ENCODE results near the gene PDILT.
"Not testable (repeated sequence)": the region's sequence is repeated elsewhere in the genome, so short reads cannot be mapped to it uniquely, and the experiment has no call there.

The PDILT gene

GRCh38 chr16:20427401-20427797 lies 22.9 kb upstream of the PDILT start:
- H3K9me3 ChIP-seq (ENCODE audit: insufficient read depth, low read depth, low read length); H3K27ac ChIP-seq (ENCODE audit: low read depth, low read length); H3K9ac ChIP-seq (ENCODE audit: low read depth, low read length); H3K4me1 ChIP-seq (ENCODE audit: insufficient read depth, low read length); H3K27me3 ChIP-seq (ENCODE audit: insufficient read depth, low read length); H3K36me3 ChIP-seq (ENCODE audit: insufficient read depth, low read length); H3K4me3 ChIP-seq (ENCODE audit: low read length): not testable (repeated sequence)
- 91% methylated on average over 2 of the region's 2 CpGs for WGBS

DNA sequence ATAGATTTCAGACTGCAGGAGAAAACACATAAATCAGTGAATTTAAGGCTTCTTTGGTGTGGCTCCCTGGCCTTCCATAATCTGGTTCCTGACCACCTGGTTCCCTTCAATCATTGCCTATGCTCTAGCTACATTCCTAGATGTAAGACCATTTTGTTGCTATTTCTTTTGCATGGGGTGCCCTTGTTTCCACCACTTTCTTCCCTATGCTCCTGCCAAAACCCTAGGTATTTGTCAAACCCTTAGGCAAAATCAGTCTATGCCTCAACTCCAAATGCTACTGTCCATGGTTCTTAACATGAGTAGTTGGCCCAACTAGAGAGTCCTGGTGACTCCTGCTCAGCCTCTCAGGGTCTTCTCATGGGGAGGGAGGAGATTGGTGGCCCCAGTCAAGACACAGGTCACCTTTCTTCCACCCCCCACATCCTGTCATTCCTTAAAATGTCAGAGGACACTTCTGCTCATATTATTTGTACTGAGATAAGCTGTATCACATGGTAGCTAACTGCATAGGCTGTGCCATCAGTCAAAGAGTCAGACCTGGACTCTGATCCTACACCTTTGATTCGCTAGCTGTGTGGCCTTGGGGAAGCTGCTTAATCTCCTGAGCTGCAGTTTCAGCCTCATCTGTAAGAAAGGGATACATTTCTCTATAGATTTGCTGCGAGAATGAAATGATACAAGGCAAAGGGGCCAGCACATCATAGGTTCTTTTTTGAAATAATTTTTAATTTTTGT lies 19.8 kb upstream of the PDILT start:
- Histone ChIP-seq H3K27me3 (ENCODE audit: insufficient read depth, low read length) (no peaks in the 10 kb centered on the region), H3K4me3 (ENCODE audit: low read length) (no peak overlapping the region), H3K9me3 (ENCODE audit: insufficient read depth, low read depth, low read length) (no peaks in the 10 kb centered on the region), H3K4me1 (ENCODE audit: insufficient read depth, low read length) (no peaks in the 10 kb centered on the region), H3K9ac (ENCODE audit: low read depth, low read length) (no peak overlapping the region), H3K27ac (ENCODE audit: low read depth, low read length) (no peak overlapping the region), H3K36me3 (ENCODE audit: insufficient read depth, low read length) (no peaks in the 10 kb centered on the region)
- WGBS = 88% methylated on average over 2 of the region's 2 CpGs

DNA sequence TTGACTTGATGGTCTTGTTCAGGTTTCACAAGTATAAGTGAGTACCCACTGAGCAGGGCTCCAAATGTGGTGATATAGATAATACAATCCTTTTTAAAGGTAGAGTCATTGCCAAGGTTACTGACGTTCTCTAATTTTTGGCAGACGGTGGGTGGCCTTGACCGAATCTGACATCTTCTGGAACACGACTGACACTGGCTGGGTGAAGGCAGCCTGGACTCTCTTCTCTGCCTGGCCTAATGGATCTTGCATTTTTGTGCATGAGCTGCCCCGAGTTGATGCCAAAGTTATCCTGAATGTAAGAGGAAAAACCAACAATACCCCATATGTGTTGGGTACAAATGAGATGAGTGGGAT lies 19.2 kb upstream of the PDILT start:
- not testable (repeated sequence) for H3K36me3 ChIP-seq (ENCODE audit: insufficient read depth, low read length); H3K9me3 ChIP-seq (ENCODE audit: insufficient read depth, low read depth, low read length); H3K27ac ChIP-seq (ENCODE audit: low read depth, low read length); H3K27me3 ChIP-seq (ENCODE audit: insufficient read depth, low read length); H3K4me3 ChIP-seq (ENCODE audit: low read length); H3K9ac ChIP-seq (ENCODE audit: low read depth, low read length); H3K4me1 ChIP-seq (ENCODE audit: insufficient read depth, low read length)
- 96% methylated on average over 5 of the region's 5 CpGs for WGBS

GRCh38 chr16:20421748-20422147 lies 17.2 kb upstream of the PDILT start:
- not testable (repeated sequence) for H3K4me1 ChIP-seq (ENCODE audit: insufficient read depth, low read length); H3K9ac ChIP-seq (ENCODE audit: low read depth, low read length); H3K4me3 ChIP-seq (ENCODE audit: low read length); H3K27me3 ChIP-seq (ENCODE audit: insufficient read depth, low read length); H3K27ac ChIP-seq (ENCODE audit: low read depth, low read length); H3K36me3 ChIP-seq (ENCODE audit: insufficient read depth, low read length); H3K9me3 ChIP-seq (ENCODE audit: insufficient read depth, low read depth, low read length)
- WGBS = 100% methylated on average over 1 of the region's 2 CpGs

DNA sequence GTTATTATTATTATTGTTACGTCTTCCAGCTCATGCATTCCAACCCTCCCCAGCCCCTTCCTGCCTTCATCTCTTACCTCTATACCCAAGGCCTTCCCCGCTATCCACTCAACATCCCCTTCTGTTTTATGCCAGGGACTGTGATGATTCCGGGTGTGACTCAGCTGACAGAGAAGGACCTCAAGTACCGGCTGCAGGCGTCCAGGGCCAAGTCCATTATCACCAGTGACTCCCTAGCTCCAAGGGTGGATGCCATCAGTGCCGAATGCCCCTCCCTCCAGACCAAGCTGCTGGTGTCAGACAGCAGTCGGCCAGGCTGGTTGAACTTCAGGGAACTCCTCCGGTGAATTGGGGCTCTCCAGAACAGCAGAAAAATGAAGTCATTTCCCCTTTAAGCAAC lies 14.6 kb upstream of the PDILT start:
- WGBS = 90% methylated on average over 8 of the region's 8 CpGs
- H3K36me3 ChIP-seq (ENCODE audit: insufficient read depth, low read length); H3K27ac ChIP-seq (ENCODE audit: low read depth, low read length); H3K4me1 ChIP-seq (ENCODE audit: insufficient read depth, low read length); H3K27me3 ChIP-seq (ENCODE audit: insufficient read depth, low read length); H3K4me3 ChIP-seq (ENCODE audit: low read length); H3K9me3 ChIP-seq (ENCODE audit: insufficient read depth, low read depth, low read length); H3K9ac ChIP-seq (ENCODE audit: low read depth, low read length): not testable (repeated sequence)

DNA sequence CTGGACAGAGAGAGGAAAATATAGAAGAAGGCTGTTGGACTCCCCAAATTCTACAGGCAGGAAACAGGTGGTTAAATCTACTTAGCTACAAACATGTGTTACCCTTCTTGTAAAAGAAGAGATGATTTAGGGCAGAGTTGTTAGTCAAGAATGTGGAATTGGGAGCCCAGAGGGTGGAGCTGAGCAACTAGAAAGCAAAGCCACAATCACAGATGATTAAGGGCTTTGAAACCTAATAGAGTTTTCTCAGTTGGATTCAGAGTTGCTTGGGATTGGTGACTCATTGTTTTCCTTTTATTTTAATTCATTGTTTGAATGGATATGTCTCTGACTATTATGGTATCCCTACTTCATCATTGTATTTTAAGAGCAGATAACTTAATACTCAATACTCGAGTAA lies 11.0 kb upstream of the PDILT start:
- no peaks in the 10 kb centered on the region for H3K36me3 ChIP-seq (ENCODE audit: insufficient read depth, low read length)
- H3K27me3 ChIP-seq (ENCODE audit: insufficient read depth, low read length) = no peaks in the 10 kb centered on the region
- no peak overlapping the region for H3K27ac ChIP-seq (ENCODE audit: low read depth, low read length)
- no peak overlapping the region for H3K9ac ChIP-seq (ENCODE audit: low read depth, low read length)
- no peaks in the 10 kb centered on the region for H3K9me3 ChIP-seq (ENCODE audit: insufficient read depth, low read depth, low read length)
- no peaks in the 10 kb centered on the region for H3K4me1 ChIP-seq (ENCODE audit: insufficient read depth, low read length)
- no CpG with 5 or more reads among the region's 1 CpG for WGBS
- no peak overlapping the region for H3K4me3 ChIP-seq (ENCODE audit: low read length)

DNA sequence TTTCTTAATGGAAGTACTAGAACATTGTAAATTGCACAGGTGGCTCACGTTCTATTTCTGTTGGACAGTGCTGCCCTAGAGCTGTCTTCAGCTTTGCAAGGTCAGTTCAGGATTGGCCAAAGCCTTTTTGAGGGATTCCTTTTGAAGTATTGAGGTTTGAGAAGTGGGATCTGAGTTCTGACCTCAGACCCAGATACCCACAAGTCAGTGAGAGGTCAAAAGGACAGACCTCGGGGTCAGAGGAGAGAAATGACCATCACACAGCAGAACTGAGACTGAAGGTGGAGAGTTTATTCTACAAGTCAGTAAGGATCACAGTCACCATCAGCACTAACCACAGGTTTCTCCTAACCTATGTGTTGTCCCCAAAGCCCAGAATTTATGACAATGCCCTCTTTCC lies 6.5 kb upstream of the PDILT start:
- Histone ChIP-seq H3K4me3 (ENCODE audit: low read length) (no peak overlapping the region), H3K9ac (ENCODE audit: low read depth, low read length) (no peak overlapping the region), H3K36me3 (ENCODE audit: insufficient read depth, low read length) (no peaks in the 10 kb centered on the region), H3K27me3 (ENCODE audit: insufficient read depth, low read length) (no peaks in the 10 kb centered on the region), H3K9me3 (ENCODE audit: insufficient read depth, low read depth, low read length) (no peaks in the 10 kb centered on the region), H3K4me1 (ENCODE audit: insufficient read depth, low read length) (no peaks in the 10 kb centered on the region), H3K27ac (ENCODE audit: low read depth, low read length) (no peak overlapping the region)
- 96% methylated on average over 2 of the region's 2 CpGs for WGBS

DNA sequence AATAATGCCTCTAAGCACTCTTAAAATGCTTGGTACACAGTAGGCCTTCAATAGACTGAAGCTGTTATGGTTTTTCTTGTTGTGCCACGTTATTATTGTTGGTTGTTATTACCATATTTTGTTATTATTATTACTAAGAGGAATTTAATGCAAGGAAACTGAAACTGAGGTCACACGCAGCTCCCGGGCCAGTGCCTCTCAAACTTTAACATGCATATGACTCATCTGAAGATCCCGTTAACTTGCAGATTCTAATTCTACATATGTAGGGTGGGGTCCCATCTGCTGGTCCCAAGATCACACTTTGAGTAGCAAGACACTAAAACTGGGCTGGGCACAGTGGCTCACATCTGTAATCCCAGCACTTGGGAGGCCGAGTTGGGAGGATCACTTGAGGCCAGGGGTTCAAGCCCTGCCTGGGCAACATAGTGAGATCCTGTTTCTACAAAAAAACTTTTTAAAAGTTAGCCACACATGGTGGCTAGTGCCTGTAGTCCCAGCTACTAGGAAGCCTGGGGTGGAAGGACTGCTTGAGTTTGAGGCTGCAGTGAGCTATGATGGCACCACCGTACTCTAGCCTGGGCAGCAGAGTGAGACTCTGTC lies 5.7 kb upstream of the PDILT start:
- Histone ChIP-seq H3K36me3 (ENCODE audit: insufficient read depth, low read length) (no peaks in the 10 kb centered on the region), H3K27me3 (ENCODE audit: insufficient read depth, low read length) (no peaks in the 10 kb centered on the region), H3K4me3 (ENCODE audit: low read length) (no peak overlapping the region), H3K27ac (ENCODE audit: low read depth, low read length) (no peak overlapping the region), H3K9me3 (ENCODE audit: insufficient read depth, low read depth, low read length) (no peaks in the 10 kb centered on the region), H3K9ac (ENCODE audit: low read depth, low read length) (no peak overlapping the region), H3K4me1 (ENCODE audit: insufficient read depth, low read length) (no peaks in the 10 kb centered on the region)
- 90% methylated on average over 6 of the region's 6 CpGs for WGBS

GRCh38 chr16:20409398-20410120 lies 5.0 kb upstream of the PDILT start, which contains the start of gene ACSM5:
Gene ACSM5, plus strand, starts transcription at chr16:20409534. Its CDS starts 1,951 bp downstream, at chr16:20411485.
- Histone ChIP-seq H3K27me3 (ENCODE audit: insufficient read depth, low read length) (no peaks in the 10 kb centered on the region), H3K9ac (ENCODE audit: low read depth, low read length) (no peak within 1 kb of the TSS), H3K4me1 (ENCODE audit: insufficient read depth, low read length) (no peaks in the 10 kb centered on the region), H3K36me3 (ENCODE audit: insufficient read depth, low read length) (no peaks in the 10 kb centered on the region), H3K4me3 (ENCODE audit: low read length) (no peak within 1 kb of the TSS), H3K27ac (ENCODE audit: low read depth, low read length) (peak within 1 kb of the TSS; percentile 58), H3K9me3 (ENCODE audit: insufficient read depth, low read depth, low read length) (no peaks in the 10 kb centered on the region)
- WGBS = 71% methylated on average over 6 of the region's 6 CpGs

- no peaks in the 10 kb centered on the region for H3K36me3 ChIP-seq (ENCODE audit: insufficient read depth, low read length)
- 95% methylated on average over 2 of the region's 2 CpGs for WGBS
- H3K4me3 ChIP-seq (ENCODE audit: low read length) = no peak overlapping the region
- H3K4me1 ChIP-seq (ENCODE audit: insufficient read depth, low read length) = no peaks in the 10 kb centered on the region
- no peaks in the 10 kb centered on the region for H3K27me3 ChIP-seq (ENCODE audit: insufficient read depth, low read length)
- H3K9me3 ChIP-seq (ENCODE audit: insufficient read depth, low read depth, low read length) = no peaks in the 10 kb centered on the region
- H3K9ac ChIP-seq (ENCODE audit: low read depth, low read length) = no peak overlapping the region
- H3K27ac ChIP-seq (ENCODE audit: low read depth, low read length) = no peak overlapping the region
Observed at GRCh38 chr16:20402651-20403050, 1.9 kb downstream of the PDILT start.

- Histone ChIP-seq H3K27me3 (ENCODE audit: insufficient read depth, low read length) (no peaks in the 10 kb centered on the region), H3K27ac (ENCODE audit: low read depth, low read length) (no peak overlapping the region), H3K4me1 (ENCODE audit: insufficient read depth, low read length) (no peaks in the 10 kb centered on the region), H3K4me3 (ENCODE audit: low read length) (no peak overlapping the region), H3K9ac (ENCODE audit: low read depth, low read length) (no peak overlapping the region), H3K36me3 (ENCODE audit: insufficient read depth, low read length) (no peaks in the 10 kb centered on the region), H3K9me3 (ENCODE audit: insufficient read depth, low read depth, low read length) (no peaks in the 10 kb centered on the region)
- WGBS = 78% methylated on average over 8 of the region's 8 CpGs
Observed at GRCh38 chr16:20401475-20402016, 3.0 kb downstream of the PDILT start.
